Inflammatory macrophage treated with lipopolysaccharide for 4 hours (primary cell): ENCODE measurements around the gene ZNF518B.
"Not testable (repeated sequence)": the region's sequence is repeated elsewhere in the genome, so short reads cannot be mapped to it uniquely, and the experiment has no call there.

Experiments used
- DNase-seq: peaks from one replicate; pipeline ENCODE4 v3.0.0-alpha.2; 2020

The ZNF518B gene

GRCh38 chr4:10455133-10455532 lies 2.1 kb downstream of the ZNF518B start:
- DNase-seq = no peak

- DNase-seq = no peak
Observed at GRCh38 chr4:10454726-10455125, 2.5 kb downstream of the ZNF518B start.

GRCh38 chr4:10454121-10454520 lies 3.1 kb downstream of the ZNF518B start:
- no peak for DNase-seq

GRCh38 chr4:10448991-10449390 lies 8.2 kb downstream of the ZNF518B start:
- no peak for DNase-seq

- DNase-seq = no peak
Observed at GRCh38 chr4:10442976-10443375, 14.2 kb downstream of the ZNF518B start.

GRCh38 chr4:10441512-10441911 lies 15.7 kb downstream of the ZNF518B start:
- DNase-seq = no peak

GRCh38 chr4:10438924-10439323 lies 18.3 kb downstream of the ZNF518B start:
- DNase-seq = no peak

- no peak for DNase-seq
Observed at GRCh38 chr4:10437735-10438134, 19.5 kb downstream of the ZNF518B start.

GRCh38 chr4:10427680-10428079 lies 29.5 kb downstream of the ZNF518B start:
- not testable (repeated sequence) for DNase-seq

- DNase-seq = no peak
Observed at GRCh38 chr4:10421344-10422055, 35.7 kb downstream of the ZNF518B start.

GRCh38 chr4:10417740-10418139 lies 39.5 kb downstream of the ZNF518B start:
- no peak for DNase-seq

- no peak for DNase-seq
Observed at GRCh38 chr4:10416441-10416840, 40.8 kb downstream of the ZNF518B start.

- peak; percentile 0 for DNase-seq
Observed at GRCh38 chr4:10413177-10413576, 44.0 kb downstream of the ZNF518B start.

- DNase-seq = no peak
Observed at GRCh38 chr4:10405672-10406071, 51.6 kb downstream of the ZNF518B start.

GRCh38 chr4:10403633-10404445 lies 53.4 kb downstream of the ZNF518B start:
- DNase-seq = peak; percentile 21

- DNase-seq = no peak
Observed at GRCh38 chr4:10395971-10396580, 61.1 kb downstream of the ZNF518B start.
